DMS53 treated with DMSO at 0.1 percent for 48 hours (cell line): Measurements from ENCODE around the gene URGCP.
"Not testable (repeated sequence)": the region's sequence is repeated elsewhere in the genome, so short reads cannot be mapped to it uniquely, and the experiment has no call there.

Source experiments
- DNase-seq: peaks from one replicate; lab custom pipeline; 2025; ENCODE audit not compliant: unreplicated experiment; lab: John Stamatoyannopoulos, UW

Gene URGCP

GRCh38 chr7:43834463-43835251 lies 71.7 kb downstream of the URGCP start:
- DNase-seq = peak; percentile 57

- not testable (repeated sequence) for DNase-seq
These were observed 75.5 kb downstream of the URGCP start for GRCh38 chr7:43830917-43831316.
